ENCODE data around the gene TRIM34. TPM values are rescaled to one million over a fixed set of nuclear protein-coding genes. Genes with fewer than 3 reads are reported as not detected.

Gene TRIM34
- total RNA-seq, 3 donors from 2014 or later: 5.9 to 12.1 (median 10.9) TPM

GRCh38 chr11:5622802-5623201, 2.0 kb upstream of the TRIM34 start:
- no peak overlapping the region for H3K27ac ChIP-seq
- intact Hi-C loops (cut with DNase I; ENCODE audit: low total_unique reads): no loop called here
- DNase-seq (ENCODE audit: low spot score in 2 of 2): no peak

DNA sequence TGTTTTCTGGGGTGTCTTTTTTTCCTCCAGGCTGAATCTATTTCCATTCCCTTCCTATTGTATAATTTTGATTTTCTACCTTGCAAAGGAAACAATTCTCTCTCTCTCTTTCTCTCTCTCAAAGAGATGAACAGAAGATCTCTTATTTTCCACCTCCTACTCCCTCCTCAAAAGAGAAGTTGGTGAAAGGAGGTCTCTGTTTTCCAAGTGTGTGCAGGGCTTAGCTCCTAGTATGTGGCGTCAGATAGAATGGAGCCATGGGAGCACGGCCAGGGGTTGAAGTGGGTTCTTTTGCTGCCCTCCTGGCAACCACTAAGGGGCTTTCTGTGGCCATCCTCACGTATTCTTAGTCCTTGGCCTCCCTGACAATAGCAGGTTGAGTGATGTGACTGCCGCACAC, 480 bp downstream of the TRIM34 start:
- Histone ChIP-seq H3K9me3 (no peaks in the 10 kb centered on the region), H3K4me3 (peak overlapping the region; percentile 51 to 71 (median 53)), H3K27ac (peak overlapping the region; percentile 73 to 84), H3K4me1 (no peaks in the 10 kb centered on the region), H3K36me3 (no peaks in the 10 kb centered on the region), H3K27me3 (no peaks in the 10 kb centered on the region)
- no peak for TF ChIP-seq POLR2AphosphoS5 (IDR thresholded peaks at IDR 0.05)
- no peak for TF ChIP-seq CTCF (IDR thresholded peaks at IDR 0.05)
- no peak for TF ChIP-seq POLR2A (IDR thresholded peaks at IDR 0.05)
- no peak for DNase-seq (ENCODE audit: low spot score in 2 of 2)
- intact Hi-C loops (cut with DNase I; ENCODE audit: low total_unique reads): no loop called here

More at GRCh38 chr11:5622802-5623201, 2.0 kb upstream of the TRIM34 start:
- TF ChIP-seq CTCF (IDR thresholded peaks at IDR 0.05) (no peak), POLR2AphosphoS5 (IDR thresholded peaks at IDR 0.05) (no peak), POLR2A (IDR thresholded peaks at IDR 0.05) (no peak)
- H3K4me3 ChIP-seq: no peak overlapping the region
- H3K27me3 ChIP-seq: no peaks in the 10 kb centered on the region
- no peaks in the 10 kb centered on the region for H3K9me3 ChIP-seq
- no peaks in the 10 kb centered on the region for H3K36me3 ChIP-seq
- H3K4me1 ChIP-seq: no peaks in the 10 kb centered on the region

DNA sequence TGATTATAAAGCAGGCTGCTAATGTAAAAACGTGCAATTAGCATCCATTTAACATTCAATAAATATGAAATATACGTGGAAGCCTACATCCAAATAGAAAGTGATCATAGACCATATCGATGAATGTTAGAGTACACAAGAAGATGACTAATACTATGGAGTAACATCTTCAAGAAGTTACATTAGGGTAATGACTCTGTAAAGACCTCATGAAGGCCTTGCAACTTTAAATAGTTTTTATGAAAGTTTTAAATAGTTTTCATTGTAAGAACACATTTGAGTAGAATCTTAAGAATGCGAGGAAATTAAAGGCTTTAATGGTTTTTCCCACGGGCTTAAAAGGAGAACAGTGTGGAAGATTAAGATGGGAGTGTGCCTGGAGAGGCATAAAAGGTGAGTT, 1.4 kb downstream of the TRIM34 start:
- DNase-seq (ENCODE audit: low spot score in 2 of 2): no peak
- Histone ChIP-seq H3K4me1 (no peaks in the 10 kb centered on the region), H3K36me3 (no peaks in the 10 kb centered on the region), H3K9me3 (no peaks in the 10 kb centered on the region), H3K4me3 (peak overlapping the region in 1 of 3 donors; percentile 71), H3K27me3 (no peaks in the 10 kb centered on the region), H3K27ac (no peak overlapping the region)
- intact Hi-C loops (cut with DNase I; ENCODE audit: low total_unique reads): no loop called here
- TF ChIP-seq POLR2AphosphoS5 (IDR thresholded peaks at IDR 0.05) (no peak), POLR2A (IDR thresholded peaks at IDR 0.05) (no peak), CTCF (IDR thresholded peaks at IDR 0.05) (no peak)

DNA sequence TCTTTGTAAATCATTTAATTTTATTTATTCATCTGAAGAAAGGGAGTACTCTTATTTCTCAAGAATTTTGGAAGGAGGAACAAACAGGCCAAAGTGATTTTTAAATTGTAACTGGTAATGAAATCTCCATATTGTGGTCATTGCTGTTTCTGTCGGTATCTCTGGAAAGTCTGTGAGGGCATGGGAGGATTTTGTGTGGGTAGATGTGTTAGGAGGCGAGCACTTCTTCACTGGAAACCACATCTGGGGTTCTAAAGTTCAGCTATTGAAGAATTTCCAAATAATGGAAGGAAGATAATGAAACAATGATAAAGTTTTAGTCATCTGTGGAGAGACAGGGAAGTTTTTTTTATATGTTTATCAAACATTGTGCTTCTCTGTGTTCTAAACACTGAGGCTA, 6.6 kb downstream of the TRIM34 start:
- no peaks in the 10 kb centered on the region for H3K27me3 ChIP-seq
- no peak for TF ChIP-seq CTCF (IDR thresholded peaks at IDR 0.05)
- no peak for TF ChIP-seq POLR2A (IDR thresholded peaks at IDR 0.05)
- H3K9me3 ChIP-seq: no peaks in the 10 kb centered on the region
- no peak overlapping the region for H3K27ac ChIP-seq
- peaks cover 3% of the 10 kb centered on the region for H3K36me3 ChIP-seq
- H3K4me1 ChIP-seq: no peaks in the 10 kb centered on the region
- no peak for DNase-seq (ENCODE audit: low spot score in 2 of 2)
- intact Hi-C loops (cut with DNase I; ENCODE audit: low total_unique reads): no loop called here
- no peak overlapping the region for H3K4me3 ChIP-seq

GRCh38 chr11:5631969-5632635, 7.3 kb downstream of the TRIM34 start:
- Histone ChIP-seq H3K27ac (no peak overlapping the region), H3K9me3 (no peaks in the 10 kb centered on the region), H3K4me1 (no peaks in the 10 kb centered on the region), H3K27me3 (no peaks in the 10 kb centered on the region), H3K4me3 (no peak overlapping the region), H3K36me3 (peaks cover 3% of the 10 kb centered on the region)
- TF ChIP-seq CTCF (IDR thresholded peaks at IDR 0.05) (no peak), POLR2A (IDR thresholded peaks at IDR 0.05) (no peak), POLR2AphosphoS5 (IDR thresholded peaks at IDR 0.05) (no peak)
- intact Hi-C loops (cut with DNase I; ENCODE audit: low total_unique reads): no loop called here
- DNase-seq (ENCODE audit: low spot score in 2 of 2): no peak
